ENCODE results near the gene CACNA1G. TPM values are rescaled to one million over a fixed set of nuclear protein-coding genes. Genes with fewer than 3 reads are reported as not detected.
A peak's percentile ranks its signal among the peaks of the same experiment; 100 is the strongest.

The CACNA1G gene
- total RNA-seq, 2 donors from 2014 or later = 0.84 to 1.1 TPM

DNA sequence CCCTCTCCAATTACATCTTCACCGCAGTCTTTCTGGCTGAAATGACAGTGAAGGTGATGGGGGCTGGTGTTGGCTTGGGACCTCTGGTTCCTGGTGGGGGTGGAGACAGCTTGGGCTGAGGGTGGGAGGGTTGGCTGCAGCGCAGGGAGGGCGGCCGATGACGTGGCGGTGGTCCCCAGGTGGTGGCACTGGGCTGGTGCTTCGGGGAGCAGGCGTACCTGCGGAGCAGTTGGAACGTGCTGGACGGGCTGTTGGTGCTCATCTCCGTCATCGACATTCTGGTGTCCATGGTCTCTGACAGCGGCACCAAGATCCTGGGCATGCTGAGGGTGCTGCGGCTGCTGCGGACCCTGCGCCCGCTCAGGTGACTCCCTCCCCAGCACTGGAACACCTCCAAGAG is 42.3 kb downstream of the CACNA1G start:
- Mint-ChIP-seq H3K36me3 (ENCODE audit: low read depth) (no peaks in the 10 kb centered on the region), H3K4me1 (peaks cover 3% of the 10 kb centered on the region), H3K9me3 (no peaks in the 10 kb centered on the region), H3K4me3 (no peak overlapping the region), H3K27ac (no peak overlapping the region), H3K27me3 (ENCODE audit: insufficient read depth) (peaks cover 5% of the 10 kb centered on the region)
- Histone ChIP-seq H3K27ac (ENCODE audit: low read depth, low read length) (no peak overlapping the region), H3K4me1 (ENCODE audit: control insufficient read depth, insufficient read depth, low read length) (no peaks in the 10 kb centered on the region), H3K4me3 (ENCODE audit: low read length) (no peak overlapping the region), H3K36me3 (ENCODE audit: control insufficient read depth, insufficient read depth, low read length) (no peaks in the 10 kb centered on the region), H3K9me3 (ENCODE audit: control insufficient read depth, low read length) (no peaks in the 10 kb centered on the region), H3K27me3 (ENCODE audit: control insufficient read depth, insufficient read depth, low read length, poor library complexity, severe bottlenecking) (no peaks in the 10 kb centered on the region), H3K9ac (ENCODE audit: extremely low read depth, low read length, poor library complexity, severe bottlenecking) (no peak overlapping the region)
- DNase-seq = no peak
- TF ChIP-seq, protein P1, sequence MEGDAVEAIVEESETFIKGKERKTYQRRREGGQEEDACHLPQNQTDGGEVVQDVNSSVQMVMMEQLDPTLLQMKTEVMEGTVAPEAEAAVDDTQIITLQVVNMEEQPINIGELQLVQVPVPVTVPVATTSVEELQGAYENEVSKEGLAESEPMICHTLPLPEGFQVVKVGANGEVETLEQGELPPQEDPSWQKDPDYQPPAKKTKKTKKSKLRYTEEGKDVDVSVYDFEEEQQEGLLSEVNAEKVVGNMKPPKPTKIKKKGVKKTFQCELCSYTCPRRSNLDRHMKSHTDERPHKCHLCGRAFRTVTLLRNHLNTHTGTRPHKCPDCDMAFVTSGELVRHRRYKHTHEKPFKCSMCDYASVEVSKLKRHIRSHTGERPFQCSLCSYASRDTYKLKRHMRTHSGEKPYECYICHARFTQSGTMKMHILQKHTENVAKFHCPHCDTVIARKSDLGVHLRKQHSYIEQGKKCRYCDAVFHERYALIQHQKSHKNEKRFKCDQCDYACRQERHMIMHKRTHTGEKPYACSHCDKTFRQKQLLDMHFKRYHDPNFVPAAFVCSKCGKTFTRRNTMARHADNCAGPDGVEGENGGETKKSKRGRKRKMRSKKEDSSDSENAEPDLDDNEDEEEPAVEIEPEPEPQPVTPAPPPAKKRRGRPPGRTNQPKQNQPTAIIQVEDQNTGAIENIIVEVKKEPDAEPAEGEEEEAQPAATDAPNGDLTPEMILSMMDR (conservative IDR thresholded peaks at IDR 0.05) = no peak
- WGBS, 2 experiments (ENCODE audit: insufficient coverage in 1 of 2, insufficient read length in 1 of 2) = 95% methylated on average over 16 to 18 of the region's 18 CpGs

DNA sequence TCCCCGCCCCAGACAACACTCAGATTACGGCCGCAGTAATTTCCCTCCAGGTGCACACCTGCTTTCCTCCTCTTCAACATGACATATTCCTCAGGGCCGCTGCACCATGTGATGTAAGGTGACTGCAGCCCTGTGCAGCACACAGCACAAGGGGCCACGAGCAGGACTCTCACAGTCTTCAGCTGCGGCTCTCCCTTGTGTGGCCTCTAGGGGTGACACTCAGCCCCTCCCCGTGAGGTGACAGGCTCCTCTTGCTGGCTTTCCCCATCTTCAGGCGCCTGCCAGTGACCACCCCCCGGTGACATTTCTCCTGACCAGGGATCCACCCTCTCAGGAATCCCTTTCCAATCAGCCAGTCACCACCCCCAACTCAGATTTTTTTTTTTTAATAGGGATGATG is 42.8 kb downstream of the CACNA1G start:
- Histone ChIP-seq H3K4me1 (ENCODE audit: control insufficient read depth, insufficient read depth, low read length) (no peaks in the 10 kb centered on the region), H3K27me3 (ENCODE audit: control insufficient read depth, insufficient read depth, low read length, poor library complexity, severe bottlenecking) (no peaks in the 10 kb centered on the region), H3K27ac (ENCODE audit: low read depth, low read length) (no peak overlapping the region), H3K9ac (ENCODE audit: extremely low read depth, low read length, poor library complexity, severe bottlenecking) (no peak overlapping the region), H3K9me3 (ENCODE audit: control insufficient read depth, low read length) (no peaks in the 10 kb centered on the region), H3K36me3 (ENCODE audit: control insufficient read depth, insufficient read depth, low read length) (no peaks in the 10 kb centered on the region), H3K4me3 (ENCODE audit: low read length) (no peak overlapping the region)
- H3K4me3 Mint-ChIP-seq = no peak overlapping the region
- peak; percentile 87 for DNase-seq
- peaks cover 5% of the 10 kb centered on the region for H3K27me3 Mint-ChIP-seq (ENCODE audit: insufficient read depth)
- no peaks in the 10 kb centered on the region for H3K9me3 Mint-ChIP-seq
- TF ChIP-seq, protein P1 (conservative IDR thresholded peaks at IDR 0.05) = peak; percentile 68
- H3K4me1 Mint-ChIP-seq = peaks cover 3% of the 10 kb centered on the region
- no peak overlapping the region for H3K27ac Mint-ChIP-seq
- H3K36me3 Mint-ChIP-seq (ENCODE audit: low read depth) = no peaks in the 10 kb centered on the region
- 79 to 81% methylated on average over 7 to 9 of the region's 9 CpGs for whole genome bisulfite sequencing, 2 experiments (ENCODE audit: insufficient coverage in 1 of 2, insufficient read length in 1 of 2)

DNA sequence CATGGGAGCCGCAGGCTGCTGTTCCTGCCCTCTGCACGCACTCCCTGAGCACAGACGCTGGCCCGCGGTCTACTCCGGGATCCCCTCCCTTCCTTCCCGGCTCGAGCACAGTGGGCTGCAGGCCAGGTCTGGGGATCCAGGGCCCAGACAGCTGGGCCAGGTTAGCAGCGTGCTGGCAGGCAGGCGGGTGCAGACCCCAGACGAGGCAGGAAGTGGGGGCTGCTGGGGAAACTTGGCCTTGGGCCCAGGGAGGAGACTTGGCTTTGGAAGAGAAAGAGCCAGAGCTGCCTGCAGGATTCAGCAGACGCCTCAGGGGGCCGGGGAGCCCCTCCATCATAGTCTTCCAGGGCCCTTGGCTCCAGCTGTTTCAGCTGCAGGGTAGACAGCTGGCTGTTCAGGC is 44.0 kb downstream of the CACNA1G start:
- TF ChIP-seq, protein P1 (conservative IDR thresholded peaks at IDR 0.05) = no peak
- H3K9me3 ChIP-seq (ENCODE audit: control insufficient read depth, low read length) = no peaks in the 10 kb centered on the region

More for the DNA sequence above, 44.0 kb downstream of the CACNA1G start:
- Mint-ChIP-seq H3K27me3 (ENCODE audit: insufficient read depth) (peaks cover 5% of the 10 kb centered on the region), H3K4me1 (peaks cover 3% of the 10 kb centered on the region), H3K27ac (no peak overlapping the region), H3K36me3 (ENCODE audit: low read depth) (no peaks in the 10 kb centered on the region), H3K9me3 (no peaks in the 10 kb centered on the region), H3K4me3 (no peak overlapping the region)
- no peak overlapping the region for H3K9ac ChIP-seq (ENCODE audit: extremely low read depth, low read length, poor library complexity, severe bottlenecking)
- no peaks in the 10 kb centered on the region for H3K27me3 ChIP-seq (ENCODE audit: control insufficient read depth, insufficient read depth, low read length, poor library complexity, severe bottlenecking)
- H3K4me1 ChIP-seq (ENCODE audit: control insufficient read depth, insufficient read depth, low read length) = no peaks in the 10 kb centered on the region
- no peaks in the 10 kb centered on the region for H3K36me3 ChIP-seq (ENCODE audit: control insufficient read depth, insufficient read depth, low read length)
- WGBS, 2 experiments (ENCODE audit: insufficient coverage in 1 of 2, insufficient read length in 1 of 2) = 59 to 77% methylated on average over 9 to 13 of the region's 13 CpGs
- DNase-seq = peak; percentile 84
- no peak overlapping the region for H3K4me3 ChIP-seq (ENCODE audit: low read length)
- H3K27ac ChIP-seq (ENCODE audit: low read depth, low read length) = no peak overlapping the region

Data from endodermal cell (in vitro differentiated cells).